HG03354 (cell line): Measurements from ENCODE around the gene UPK3A.
A peak's percentile ranks its signal among the peaks of the same experiment; 100 is the strongest.
"Not testable (repeated sequence)": the region's sequence is repeated elsewhere in the genome, so short reads cannot be mapped to it uniquely, and the experiment has no call there.

Source experiments
- ATAC-seq: cut with Tn5 transposase; IDR thresholded peaks from one replicate; pipeline ENCODE4 v1.9.1; 2021; ENCODE audit warnings: mild to moderate bottlenecking; ENCODE audit not compliant: unreplicated experiment, poor library complexity, severe bottlenecking

Gene UPK3A

GRCh38 chr22:45254388-45254787 lies 30.4 kb upstream of the UPK3A start:
- ATAC-seq: peak; percentile 27

- ATAC-seq: peak; percentile 45
Observed at GRCh38 chr22:45254789-45255278, 29.9 kb upstream of the UPK3A start.

- not testable (repeated sequence) for ATAC-seq
Observed at GRCh38 chr22:45257941-45258340, 26.8 kb upstream of the UPK3A start.

GRCh38 chr22:45259754-45260394 lies 24.9 kb upstream of the UPK3A start:
- ATAC-seq: no peak

- ATAC-seq: not testable (repeated sequence)
Observed at GRCh38 chr22:45260395-45260759, 24.4 kb upstream of the UPK3A start.

GRCh38 chr22:45261407-45262088 lies 23.2 kb upstream of the UPK3A start:
- ATAC-seq: no peak

GRCh38 chr22:45262195-45262930 lies 22.4 kb upstream of the UPK3A start:
- no peak for ATAC-seq

GRCh38 chr22:45262931-45263462 lies 21.8 kb upstream of the UPK3A start:
- peak; percentile 47 for ATAC-seq

GRCh38 chr22:45263463-45264269 lies 21.1 kb upstream of the UPK3A start:
- peak; percentile 82 for ATAC-seq

- ATAC-seq: no peak
Observed at GRCh38 chr22:45265535-45265934, 19.2 kb upstream of the UPK3A start.

- ATAC-seq: no peak
Observed at GRCh38 chr22:45268167-45268957, 16.4 kb upstream of the UPK3A start.

GRCh38 chr22:45268958-45269844 lies 15.5 kb upstream of the UPK3A start:
- ATAC-seq: no peak

GRCh38 chr22:45270095-45271020 lies 14.4 kb upstream of the UPK3A start:
- ATAC-seq: no peak

GRCh38 chr22:45271667-45272201 lies 13.0 kb upstream of the UPK3A start:
- no peak for ATAC-seq

- ATAC-seq: no peak
Observed at GRCh38 chr22:45272498-45272897, 12.3 kb upstream of the UPK3A start.

GRCh38 chr22:45273452-45274075 lies 11.2 kb upstream of the UPK3A start:
- no peak for ATAC-seq
